Measurements from ENCODE around the gene KDM8. TPM values are rescaled to one million over a fixed set of nuclear protein-coding genes. Genes with fewer than 3 reads are reported as not detected.
A peak's percentile ranks its signal among the peaks of the same experiment; 100 is the strongest.
"Not testable (repeated sequence)": the region's sequence is repeated elsewhere in the genome, so short reads cannot be mapped to it uniquely, and the experiment has no call there.

KDM8 gene
- total and polyA plus RNA-seq, 2 donors (not counting 1 experiment from before 2014, with no cell fraction given) = 7.5 to 37.4 TPM

GRCh38 chr16:27258241-27258734, 55.0 kb downstream of the KDM8 start:
- Histone ChIP-seq H4K20me1 (ENCODE audit: control insufficient read depth, insufficient read depth, low read length, poor library complexity, severe bottlenecking) (no peaks in the 10 kb centered on the region), H3K79me2 (ENCODE audit: control insufficient read depth, insufficient read depth, low read length) (peaks cover 72% of the 10 kb centered on the region), H3K9ac (ENCODE audit: low read length) (no peak overlapping the region), H3K9me3 (ENCODE audit: control extremely low read depth in 1 of 3, control insufficient read depth in 2 of 3, insufficient read depth in 1 of 3, low read length in 2 of 3) (no peaks in the 10 kb centered on the region), H3K36me3 (replicated peaks in 1 of 2; ENCODE audit: control extremely low read depth in 1 of 2, control insufficient read depth in 1 of 2, extremely low read depth in 1 of 2, insufficient read depth in 2 of 2, low read length in 1 of 2) (peaks cover 2 to 27% of the 10 kb centered on the region in 2 experiments), H2AFZ (ENCODE audit: insufficient read depth, low read depth, low read length, poor library complexity, severe bottlenecking) (no peak overlapping the region), H3K27ac (ENCODE audit: low read length in 2 of 2) (no peak overlapping the region), H3K4me2 (replicated peaks; ENCODE audit: low read depth, low read length, poor library complexity, severe bottlenecking) (no peak overlapping the region), H3K27me3 (replicated peaks in 1 of 4; ENCODE audit: control extremely low read depth in 1 of 4, control insufficient read depth in 3 of 4, insufficient read depth in 4 of 4, low read length in 3 of 4) (no peaks in the 10 kb centered on the region), H3K4me1 (ENCODE audit: control insufficient read depth in 2 of 2, insufficient read depth in 2 of 2, low read length in 2 of 2) (peaks cover 24 to 26% of the 10 kb centered on the region in 2 donors), H3K4me3 (ENCODE audit: control extremely low read depth in 1 of 5, extremely low read depth in 1 of 5, insufficient read depth in 1 of 5, low read depth in 2 of 5, low read length in 4 of 5) (no peak overlapping the region)
- no peak overlapping the region for H3K27ac Mint-ChIP-seq
- no peaks in the 10 kb centered on the region for H3K9me3 Mint-ChIP-seq (ENCODE audit: insufficient read depth)
- ChIA-PET POLR2A (interaction anchor here (1.0 kb wide), 1 partner anchor 88 kb away, joined by 3 read pairs; no protein-coding TSS in a partner anchor), CTCF (interaction anchor here (0.6 kb wide), 1 partner anchor 8 kb away, joined by 3 read pairs; no protein-coding TSS in a partner anchor)
- no peaks in the 10 kb centered on the region for H3K27me3 Mint-ChIP-seq
- TF ChIP-seq EZH2 (IDR thresholded peaks at IDR 0.05; ENCODE audit: borderline replicate concordance, insufficient read depth, low read depth, low read length, poor library complexity, severe bottlenecking) (no peak), CTCF (IDR thresholded peaks at IDR 0.05) (no peak)
- no peak overlapping the region for H3K4me3 Mint-ChIP-seq
- no peak for DNase-seq
- ATAC-seq (ENCODE audit: low read depth) = no peak
- 100% methylated on average over 1 of the region's 3 CpGs for WGBS (ENCODE audit: insufficient coverage)
- H3K4me1 Mint-ChIP-seq = peaks cover 54% of the 10 kb centered on the region
- intact Hi-C loops (cut with micrococcal nuclease) = no loop called here

- Histone ChIP-seq H3K27me3 (replicated peaks in 1 of 4; ENCODE audit: control extremely low read depth in 1 of 4, control insufficient read depth in 3 of 4, insufficient read depth in 4 of 4, low read length in 3 of 4) (no peaks in the 10 kb centered on the region), H3K9me3 (ENCODE audit: control extremely low read depth in 1 of 3, control insufficient read depth in 2 of 3, insufficient read depth in 1 of 3, low read length in 2 of 3) (no peaks in the 10 kb centered on the region), H3K79me2 (ENCODE audit: control insufficient read depth, insufficient read depth, low read length) (peaks cover 72% of the 10 kb centered on the region), H3K9ac (ENCODE audit: low read length) (no peak overlapping the region), H3K4me1 (ENCODE audit: control insufficient read depth in 2 of 2, insufficient read depth in 2 of 2, low read length in 2 of 2) (peaks cover 13 to 17% of the 10 kb centered on the region in 2 donors), H3K4me2 (replicated peaks; ENCODE audit: low read depth, low read length, poor library complexity, severe bottlenecking) (no peak overlapping the region), H4K20me1 (ENCODE audit: control insufficient read depth, insufficient read depth, low read length, poor library complexity, severe bottlenecking) (no peaks in the 10 kb centered on the region), H3K4me3 (ENCODE audit: control extremely low read depth in 1 of 5, extremely low read depth in 1 of 5, insufficient read depth in 1 of 5, low read depth in 2 of 5, low read length in 4 of 5) (no peak overlapping the region), H3K27ac (ENCODE audit: low read length in 2 of 2) (no peak overlapping the region), H2AFZ (ENCODE audit: insufficient read depth, low read depth, low read length, poor library complexity, severe bottlenecking) (no peak overlapping the region), H3K36me3 (replicated peaks in 1 of 2; ENCODE audit: control extremely low read depth in 1 of 2, control insufficient read depth in 1 of 2, extremely low read depth in 1 of 2, insufficient read depth in 2 of 2, low read length in 1 of 2) (peaks cover 2 to 27% of the 10 kb centered on the region in 2 experiments)
- H3K27ac Mint-ChIP-seq = no peak overlapping the region
- DNase-seq (no peak), ATAC-seq (ENCODE audit: low read depth) (no peak)
- intact Hi-C loops (cut with micrococcal nuclease) = no loop called here
- no peak for TF ChIP-seq CTCF (IDR thresholded peaks at IDR 0.05)
- TF ChIP-seq EZH2 (IDR thresholded peaks at IDR 0.05; ENCODE audit: borderline replicate concordance, insufficient read depth, low read depth, low read length, poor library complexity, severe bottlenecking) = no peak
- POLR2A ChIA-PET = no interaction called here
- no peak overlapping the region for H3K4me3 Mint-ChIP-seq
- no peaks in the 10 kb centered on the region for H3K27me3 Mint-ChIP-seq
- CTCF ChIA-PET = no interaction called here
- H3K9me3 Mint-ChIP-seq (ENCODE audit: insufficient read depth) = no peaks in the 10 kb centered on the region
- 100% methylated on average over 2 of the region's 4 CpGs for WGBS (ENCODE audit: insufficient coverage)
- peaks cover 50% of the 10 kb centered on the region for H3K4me1 Mint-ChIP-seq
Measured at GRCh38 chr16:27259710-27260109, 56.4 kb downstream of the KDM8 start.

- peak overlapping the region; percentile 5 for H3K4me3 Mint-ChIP-seq
- CTCF ChIA-PET = interaction anchor here (0.8 to 2.4 kb wide), 4 partner anchors 9 to 84 kb away, joined by 3 to 9 read pairs (median 3); no protein-coding TSS in a partner anchor
Measured at GRCh38 chr16:27262904-27263423, 59.6 kb downstream of the KDM8 start.

More at GRCh38 chr16:27262904-27263423, 59.6 kb downstream of the KDM8 start:
- ATAC-seq (ENCODE audit: low read depth); H3K9me3 Mint-ChIP-seq (ENCODE audit: insufficient read depth); H3K36me3 ChIP-seq (replicated peaks in 1 of 2; ENCODE audit: control extremely low read depth in 1 of 2, control insufficient read depth in 1 of 2, extremely low read depth in 1 of 2, insufficient read depth in 2 of 2, low read length in 1 of 2); H4K20me1 ChIP-seq (ENCODE audit: control insufficient read depth, insufficient read depth, low read length, poor library complexity, severe bottlenecking); H3K4me2 ChIP-seq (replicated peaks; ENCODE audit: low read depth, low read length, poor library complexity, severe bottlenecking); H3K27ac ChIP-seq (ENCODE audit: low read length in 2 of 2); H3K4me3 ChIP-seq (ENCODE audit: control extremely low read depth in 1 of 5, extremely low read depth in 1 of 5, insufficient read depth in 1 of 5, low read depth in 2 of 5, low read length in 4 of 5); H3K27me3 Mint-ChIP-seq; intact Hi-C loops (cut with micrococcal nuclease); H2AFZ ChIP-seq (ENCODE audit: insufficient read depth, low read depth, low read length, poor library complexity, severe bottlenecking); H3K9ac ChIP-seq (ENCODE audit: low read length); H3K9me3 ChIP-seq (ENCODE audit: control extremely low read depth in 1 of 3, control insufficient read depth in 2 of 3, insufficient read depth in 1 of 3, low read length in 2 of 3); POLR2A ChIA-PET; H3K27me3 ChIP-seq (replicated peaks in 1 of 4; ENCODE audit: control extremely low read depth in 1 of 4, control insufficient read depth in 3 of 4, insufficient read depth in 4 of 4, low read length in 3 of 4); DNase-seq: not testable (repeated sequence)
- H3K27ac Mint-ChIP-seq = peak overlapping the region; percentile 65
- H3K79me2 ChIP-seq (ENCODE audit: control insufficient read depth, insufficient read depth, low read length) = peaks cover 63% of the 10 kb centered on the region
- WGBS (ENCODE audit: insufficient coverage) = no CpG with 5 or more reads among the region's 2 CpGs
- peaks cover 17 to 21% of the 10 kb centered on the region in 2 donors for H3K4me1 ChIP-seq (ENCODE audit: control insufficient read depth in 2 of 2, insufficient read depth in 2 of 2, low read length in 2 of 2)
- H3K4me1 Mint-ChIP-seq = peaks cover 58% of the 10 kb centered on the region
